Smooth muscle cell of the pulmonary artery (primary cell): ENCODE data around the gene ABHD5. TPM values are rescaled to one million over a fixed set of nuclear protein-coding genes. Genes with fewer than 3 reads are reported as not detected.

Experiments
- total RNA-seq: library from RNA; depleted of rRNA; stranded (reverse); fragments of >200 nt; gene quantifications from 2 replicates; pipeline ENCODE4 v1.2.3, GENCODE V29; 2014

ABHD5 gene
- total RNA-seq = 26.3 and 40.0 TPM in 2 replicates

DNA sequence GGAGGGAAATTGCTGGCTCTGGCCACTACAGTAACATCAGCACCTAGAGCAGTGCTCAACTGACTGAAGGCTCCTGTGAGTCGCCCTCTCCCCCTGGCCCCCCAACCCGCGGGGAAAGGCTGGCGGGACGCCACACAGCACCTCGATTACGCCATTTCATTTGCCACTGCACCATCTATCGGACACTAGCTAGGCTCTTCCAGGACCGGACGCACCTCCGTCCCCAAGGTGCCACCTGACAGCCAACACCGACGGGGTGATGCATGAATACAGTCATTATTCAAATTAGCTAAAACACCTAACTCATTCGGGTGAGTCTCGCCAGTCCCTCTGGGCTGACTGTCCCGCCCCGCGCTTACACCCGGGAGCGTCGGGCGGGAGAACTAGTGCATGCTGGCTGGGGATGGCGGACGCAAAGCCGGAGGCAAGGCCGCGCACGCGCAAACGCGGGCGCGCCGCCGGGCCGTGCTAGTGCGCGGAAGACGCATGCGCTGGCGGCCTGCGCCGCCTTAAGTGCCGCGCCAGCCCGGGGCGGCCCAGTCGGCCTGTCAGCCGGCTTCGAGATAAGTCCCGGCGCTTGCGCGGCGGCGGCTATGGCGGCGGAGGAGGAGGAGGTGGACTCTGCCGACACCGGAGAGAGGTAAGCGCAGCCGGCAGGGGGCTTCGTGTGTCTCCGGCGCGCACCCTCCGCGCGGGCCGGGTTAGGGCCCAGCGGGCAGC lies at the start of gene ABHD5:
Gene ABHD5, plus strand, starts transcription at position 539 of the 720 bp plus-strand sequence. Its CDS starts 55 bp downstream, at position 594.

Other genes starting within 250 kb of the ABHD5 start
- gene ANO10, start 68.9 kb upstream of the ABHD5 start, total RNA-seq = 55.3 and 75.6 TPM in 2 replicates